ENCODE data around the gene CARMIL1. TPM values are rescaled to one million over a fixed set of nuclear protein-coding genes. Genes with fewer than 3 reads are reported as not detected.
"Not testable (repeated sequence)": the region's sequence is repeated elsewhere in the genome, so short reads cannot be mapped to it uniquely, and the experiment has no call there.

CARMIL1 gene
- total and polyA plus RNA-seq, 4 experiments from 2014 or later, result 0.08 to 3.5 (median 2.4) TPM

GRCh38 chr6:25583906-25584305, 304.7 kb downstream of the CARMIL1 start:
- ChIA-PET CTCF (ENCODE audit: partially characterized antibody) (interaction anchor here (1.2 kb wide), 2 partner anchors 18 kb away, joined by 3 to 4 read pairs; no protein-coding TSS in a partner anchor), POLR2A (ENCODE audit: partially characterized antibody) (no interaction called here)
- Histone ChIP-seq H3K27me3 (ENCODE audit: insufficient read depth, low read length) (no peaks in the 10 kb centered on the region), H3K4me3 (ENCODE audit: low read length in 2 of 2) (no peak overlapping the region), H3K36me3 (ENCODE audit: insufficient read depth, low read length) (no peaks in the 10 kb centered on the region), H3K4me1 (ENCODE audit: insufficient read depth, low read length) (peaks cover 16% of the 10 kb centered on the region), H3K27ac (ENCODE audit: low read depth, low read length) (no peak overlapping the region), H3K9me3 (ENCODE audit: control insufficient read depth in 1 of 2, low read length in 2 of 2) (no peaks in the 10 kb centered on the region)
- Mint-ChIP-seq H3K4me1 (peaks cover 9 to 20% (median 14%) of the 10 kb centered on the region in 4 donors), H3K36me3 (peaks cover 0 to 4% of the 10 kb centered on the region in 2 donors), H3K9me3 (no peaks in the 10 kb centered on the region), H3K27me3 (no peaks in the 10 kb centered on the region), H3K4me3 (no peak overlapping the region), H3K27ac (no peak overlapping the region)
- intact Hi-C loops (cut with micrococcal nuclease), result no loop called here
- DNase-seq, result no peak

GRCh38 chr6:25585225-25585624, 306.1 kb downstream of the CARMIL1 start:
- Mint-ChIP-seq H3K4me3 (no peak overlapping the region), H3K27ac (no peak overlapping the region), H3K27me3 (no peaks in the 10 kb centered on the region), H3K36me3 (peaks cover 0 to 4% of the 10 kb centered on the region in 2 donors), H3K9me3 (no peaks in the 10 kb centered on the region), H3K4me1 (peaks cover 2 to 9% (median 6%) of the 10 kb centered on the region in 4 donors)
- no peak overlapping the region for H3K27ac ChIP-seq (ENCODE audit: low read depth, low read length)
- ChIA-PET POLR2A (ENCODE audit: partially characterized antibody) (no interaction called here), CTCF (ENCODE audit: partially characterized antibody) (no interaction called here)
- no peaks in the 10 kb centered on the region for H3K36me3 ChIP-seq (ENCODE audit: insufficient read depth, low read length)
- H3K4me3 ChIP-seq (ENCODE audit: low read length in 2 of 2), result no peak overlapping the region
- no peaks in the 10 kb centered on the region for H3K9me3 ChIP-seq (ENCODE audit: control insufficient read depth in 1 of 2, low read length in 2 of 2)
- intact Hi-C loops (cut with micrococcal nuclease), result no loop called here
- no peaks in the 10 kb centered on the region for H3K27me3 ChIP-seq (ENCODE audit: insufficient read depth, low read length)
- no peak for DNase-seq
- H3K4me1 ChIP-seq (ENCODE audit: insufficient read depth, low read length), result peaks cover 5% of the 10 kb centered on the region

- H3K4me1 Mint-ChIP-seq; H3K4me1 ChIP-seq (ENCODE audit: insufficient read depth, low read length); H3K36me3 Mint-ChIP-seq; H3K36me3 ChIP-seq (ENCODE audit: insufficient read depth, low read length); POLR2A ChIA-PET (ENCODE audit: partially characterized antibody); H3K4me3 Mint-ChIP-seq; H3K27ac ChIP-seq (ENCODE audit: low read depth, low read length); intact Hi-C loops (cut with micrococcal nuclease); CTCF ChIA-PET (ENCODE audit: partially characterized antibody); DNase-seq; H3K9me3 ChIP-seq (ENCODE audit: control insufficient read depth in 1 of 2, low read length in 2 of 2); H3K27me3 Mint-ChIP-seq; H3K27me3 ChIP-seq (ENCODE audit: insufficient read depth, low read length); H3K27ac Mint-ChIP-seq; H3K4me3 ChIP-seq (ENCODE audit: low read length in 2 of 2); H3K9me3 Mint-ChIP-seq: not testable (repeated sequence)
These were observed 306.9 kb downstream of the CARMIL1 start for GRCh38 chr6:25586119-25586518.

- H3K4me1 Mint-ChIP-seq, result peaks cover 0 to 5% (median 2%) of the 10 kb centered on the region in 4 donors
- CTCF ChIA-PET (ENCODE audit: partially characterized antibody), result no interaction called here
These were observed 307.8 kb downstream of the CARMIL1 start for GRCh38 chr6:25586927-25587326.

GRCh38 chr6:25590986-25591385, 311.8 kb downstream of the CARMIL1 start:
- Mint-ChIP-seq H3K27me3 (no peaks in the 10 kb centered on the region), H3K9me3 (peaks cover 0 to 1% (median 0%) of the 10 kb centered on the region in 8 donors), H3K4me3 (no peak overlapping the region), H3K36me3 (peaks cover 0 to 5% of the 10 kb centered on the region in 2 donors), H3K27ac (peak overlapping the region in 1 of 7 donors; percentile 69), H3K4me1 (no peaks in the 10 kb centered on the region)
- Histone ChIP-seq H3K9me3 (ENCODE audit: control insufficient read depth in 1 of 2, low read length in 2 of 2) (no peaks in the 10 kb centered on the region), H3K36me3 (ENCODE audit: insufficient read depth, low read length) (no peaks in the 10 kb centered on the region), H3K4me1 (ENCODE audit: insufficient read depth, low read length) (no peaks in the 10 kb centered on the region), H3K27ac (ENCODE audit: low read depth, low read length) (no peak overlapping the region), H3K4me3 (ENCODE audit: low read length in 2 of 2) (no peak overlapping the region), H3K27me3 (ENCODE audit: insufficient read depth, low read length) (no peaks in the 10 kb centered on the region)
- ChIA-PET POLR2A (ENCODE audit: partially characterized antibody) (no interaction called here), CTCF (ENCODE audit: partially characterized antibody) (interaction anchor here (5.8 kb wide), 1 partner anchor 10 kb away, joined by 28 read pairs; no protein-coding TSS in a partner anchor)
- no peak for DNase-seq
- intact Hi-C loops (cut with micrococcal nuclease), result no loop called here

More at GRCh38 chr6:25586927-25587326, 307.8 kb downstream of the CARMIL1 start:
- intact Hi-C loops (cut with micrococcal nuclease), result no loop called here
- no peaks in the 10 kb centered on the region for H3K27me3 Mint-ChIP-seq
- no peak overlapping the region for H3K27ac ChIP-seq (ENCODE audit: low read depth, low read length)
- H3K4me1 ChIP-seq (ENCODE audit: insufficient read depth, low read length), result no peaks in the 10 kb centered on the region
- POLR2A ChIA-PET (ENCODE audit: partially characterized antibody), result no interaction called here
- no peak overlapping the region for H3K27ac Mint-ChIP-seq
- H3K9me3 Mint-ChIP-seq, result peaks cover 0 to 1% (median 0%) of the 10 kb centered on the region in 8 donors
- H3K4me3 Mint-ChIP-seq, result no peak overlapping the region
- no peak overlapping the region for H3K4me3 ChIP-seq (ENCODE audit: low read length in 2 of 2)
- H3K36me3 Mint-ChIP-seq, result peaks cover 0 to 4% of the 10 kb centered on the region in 2 donors
- no peak for DNase-seq
- no peaks in the 10 kb centered on the region for H3K36me3 ChIP-seq (ENCODE audit: insufficient read depth, low read length)
- no peaks in the 10 kb centered on the region for H3K9me3 ChIP-seq (ENCODE audit: control insufficient read depth in 1 of 2, low read length in 2 of 2)
- H3K27me3 ChIP-seq (ENCODE audit: insufficient read depth, low read length), result no peaks in the 10 kb centered on the region

- DNase-seq, result no peak
- Mint-ChIP-seq H3K4me1 (peaks cover 0 to 1% (median 0%) of the 10 kb centered on the region in 4 donors), H3K27ac (peak overlapping the region in 1 of 7 donors; percentile 87), H3K9me3 (peaks cover 0 to 2% (median 0%) of the 10 kb centered on the region in 8 donors), H3K27me3 (no peaks in the 10 kb centered on the region), H3K4me3 (no peak overlapping the region), H3K36me3 (peaks cover 2 to 9% of the 10 kb centered on the region in 2 donors)
- POLR2A ChIA-PET (ENCODE audit: partially characterized antibody), result no interaction called here
- intact Hi-C loops (cut with micrococcal nuclease), result no loop called here
- Histone ChIP-seq H3K4me1 (ENCODE audit: insufficient read depth, low read length) (no peaks in the 10 kb centered on the region), H3K36me3 (ENCODE audit: insufficient read depth, low read length) (no peaks in the 10 kb centered on the region), H3K9me3 (ENCODE audit: control insufficient read depth in 1 of 2, low read length in 2 of 2) (no peaks in the 10 kb centered on the region), H3K27me3 (ENCODE audit: insufficient read depth, low read length) (no peaks in the 10 kb centered on the region), H3K4me3 (ENCODE audit: low read length in 2 of 2) (no peak overlapping the region), H3K27ac (ENCODE audit: low read depth, low read length) (no peak overlapping the region)
- CTCF ChIA-PET (ENCODE audit: partially characterized antibody), result interaction anchor here (2.9 kb wide), 1 partner anchor 331 kb away, joined by 17 read pairs; no protein-coding TSS in a partner anchor
These were observed 318.0 kb downstream of the CARMIL1 start for GRCh38 chr6:25596928-25597818.

- peaks cover 0 to 1% (median 0%) of the 10 kb centered on the region in 4 donors for H3K4me1 Mint-ChIP-seq
- H3K27me3 Mint-ChIP-seq, result no peaks in the 10 kb centered on the region
- no peak overlapping the region for H3K4me3 Mint-ChIP-seq
- peaks cover 0 to 3% (median 0%) of the 10 kb centered on the region in 8 donors for H3K9me3 Mint-ChIP-seq
- ChIA-PET CTCF (ENCODE audit: partially characterized antibody) (interaction anchor here (1.2 to 3.3 kb wide), 5 partner anchors 8 to 376 kb away, joined by 3 to 28 read pairs (median 6); no protein-coding TSS in a partner anchor), POLR2A (ENCODE audit: partially characterized antibody) (no interaction called here)
- intact Hi-C loops (cut with micrococcal nuclease), result no loop called here
- Histone ChIP-seq H3K27me3 (ENCODE audit: insufficient read depth, low read length) (no peaks in the 10 kb centered on the region), H3K36me3 (ENCODE audit: insufficient read depth, low read length) (no peaks in the 10 kb centered on the region), H3K27ac (ENCODE audit: low read depth, low read length) (no peak overlapping the region), H3K4me1 (ENCODE audit: insufficient read depth, low read length) (no peaks in the 10 kb centered on the region), H3K9me3 (ENCODE audit: control insufficient read depth in 1 of 2, low read length in 2 of 2) (no peaks in the 10 kb centered on the region), H3K4me3 (ENCODE audit: low read length in 2 of 2) (no peak overlapping the region)
- peaks cover 2 to 5% of the 10 kb centered on the region in 2 donors for H3K36me3 Mint-ChIP-seq
- no peak overlapping the region for H3K27ac Mint-ChIP-seq
- no peak for DNase-seq
These were observed 320.4 kb downstream of the CARMIL1 start for GRCh38 chr6:25599516-25600085.
